GM21786 (cell line): ENCODE results near the gene FNBP1L.
"Not testable (repeated sequence)": the region's sequence is repeated elsewhere in the genome, so short reads cannot be mapped to it uniquely, and the experiment has no call there.

ENCODE experiments used
- ATAC-seq: cut with Tn5 transposase; IDR thresholded peaks from one replicate; pipeline ENCODE4 v1.9.1; 2021; ENCODE audit not compliant: unreplicated experiment

FNBP1L gene

DNA sequence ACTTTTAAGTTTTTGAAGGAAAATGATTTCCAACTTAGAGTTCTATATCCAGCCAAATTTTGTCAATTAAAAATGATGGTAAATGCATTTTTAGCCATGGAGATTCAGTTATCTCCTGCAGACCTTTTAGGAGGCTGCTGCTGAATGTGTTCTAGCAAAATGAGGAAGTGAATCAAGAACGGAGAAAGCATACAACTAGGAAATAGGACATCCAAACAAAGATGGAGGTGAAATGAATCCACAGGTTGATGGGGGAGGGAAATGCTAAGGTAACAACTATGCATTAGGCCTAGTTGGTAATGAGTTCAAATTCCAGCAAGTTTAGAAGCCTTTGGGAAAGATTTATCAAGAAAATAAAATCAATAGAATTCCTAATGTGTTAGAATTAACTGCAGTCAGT is 80.5 kb downstream of the FNBP1L start:
- ATAC-seq, result no peak

DNA sequence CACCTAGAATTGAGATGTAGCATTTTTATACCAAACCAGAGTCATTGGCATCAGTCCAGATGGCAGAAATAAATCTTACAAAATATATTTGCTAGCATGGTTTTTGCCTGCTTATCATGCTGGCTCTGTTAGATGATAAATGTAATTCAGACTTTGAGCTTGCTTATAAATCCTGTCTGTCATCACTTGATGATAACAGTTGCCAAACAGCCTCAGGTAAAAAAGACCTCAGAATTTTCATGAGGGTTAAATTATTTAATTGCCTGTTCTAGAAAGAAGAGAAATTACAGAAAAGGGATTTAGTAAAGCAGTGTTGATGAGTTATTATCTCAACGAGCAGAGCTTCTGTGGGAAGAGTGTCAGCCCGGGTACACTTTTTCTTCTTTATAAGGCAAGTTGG is 83.3 kb downstream of the FNBP1L start:
- no peak for ATAC-seq

DNA sequence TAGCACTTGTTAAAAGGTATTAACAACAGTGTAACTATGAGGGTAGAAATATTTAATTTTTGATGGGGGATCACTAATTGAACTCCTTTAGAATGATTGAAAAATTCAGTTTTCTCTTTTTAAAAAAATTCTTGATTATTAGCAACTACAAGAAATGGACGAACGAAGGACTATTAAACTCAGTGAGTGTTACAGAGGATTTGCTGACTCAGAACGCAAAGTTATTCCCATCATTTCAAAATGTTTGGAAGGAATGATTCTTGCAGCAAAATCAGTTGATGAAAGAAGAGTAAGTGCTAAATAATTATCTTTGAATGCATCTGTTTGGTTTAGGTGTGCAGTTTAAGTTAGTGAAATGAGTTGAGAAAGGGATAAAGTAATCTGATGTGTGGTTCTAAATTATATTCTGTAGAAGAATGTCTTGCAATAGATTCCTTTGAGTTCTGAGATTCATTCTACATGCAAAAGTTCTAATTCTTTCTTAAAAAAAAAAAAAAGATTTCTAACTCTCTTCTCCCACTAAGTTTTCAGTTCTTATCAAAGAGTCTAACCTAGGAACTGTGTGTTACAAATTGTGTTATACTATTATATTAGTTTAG is 85.0 kb downstream of the FNBP1L start:
- ATAC-seq, result no peak

DNA sequence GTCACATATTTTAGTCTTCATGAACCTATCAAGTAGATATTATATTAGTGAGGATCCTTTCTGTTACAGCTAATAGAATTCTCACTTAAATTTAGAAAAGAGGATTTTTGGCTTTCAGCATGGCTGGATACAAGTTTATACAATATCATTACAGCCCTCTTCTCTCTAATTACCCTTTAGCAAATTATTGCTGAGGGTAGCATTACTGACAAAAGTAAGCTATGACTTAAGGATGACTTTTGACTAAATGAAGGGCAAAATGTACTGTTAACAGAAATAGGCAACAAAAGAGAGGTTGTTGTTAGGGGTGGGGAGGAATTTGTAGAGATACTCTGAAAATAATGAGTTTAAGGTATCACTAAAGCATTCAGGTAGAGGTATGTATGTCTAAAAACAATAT is 85.8 kb downstream of the FNBP1L start:
- no peak for ATAC-seq

DNA sequence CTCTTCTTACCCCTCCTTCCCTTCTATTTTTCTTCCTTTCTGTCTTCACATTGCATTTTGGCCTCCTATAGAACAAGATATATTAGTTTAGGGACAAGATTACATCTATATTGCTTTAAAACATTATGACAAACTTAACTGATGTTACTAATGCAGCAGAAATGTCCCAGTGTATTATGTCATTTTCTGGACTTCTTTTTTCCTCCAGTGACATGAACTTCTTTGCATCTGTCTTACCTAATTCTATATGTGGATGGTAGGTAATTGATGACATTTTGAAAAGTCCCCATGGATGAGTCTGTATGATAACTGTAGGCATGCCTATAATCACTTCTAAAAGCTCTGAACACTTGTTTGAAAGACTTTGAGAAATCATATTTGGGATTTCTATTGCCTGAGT is 89.5 kb downstream of the FNBP1L start:
- ATAC-seq, result no peak

DNA sequence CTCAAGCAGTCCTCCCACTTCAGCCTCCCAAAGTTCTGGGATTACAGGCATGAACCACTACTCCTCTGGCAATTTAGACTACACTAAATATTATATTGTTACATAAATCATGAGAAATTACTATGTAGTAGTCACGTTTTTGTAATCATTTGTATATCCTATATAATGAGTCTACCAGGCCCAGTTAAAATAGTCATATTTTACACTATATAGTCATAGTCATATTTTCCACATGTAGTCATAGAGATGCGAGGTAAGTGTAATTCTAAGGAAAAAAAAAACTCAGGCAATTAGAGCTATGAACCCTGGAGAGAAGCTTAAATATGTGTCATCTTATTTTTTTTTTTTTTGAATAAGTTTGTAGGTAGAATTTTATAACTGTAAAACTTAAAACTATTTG is 90.0 kb downstream of the FNBP1L start:
- ATAC-seq, result no peak

DNA sequence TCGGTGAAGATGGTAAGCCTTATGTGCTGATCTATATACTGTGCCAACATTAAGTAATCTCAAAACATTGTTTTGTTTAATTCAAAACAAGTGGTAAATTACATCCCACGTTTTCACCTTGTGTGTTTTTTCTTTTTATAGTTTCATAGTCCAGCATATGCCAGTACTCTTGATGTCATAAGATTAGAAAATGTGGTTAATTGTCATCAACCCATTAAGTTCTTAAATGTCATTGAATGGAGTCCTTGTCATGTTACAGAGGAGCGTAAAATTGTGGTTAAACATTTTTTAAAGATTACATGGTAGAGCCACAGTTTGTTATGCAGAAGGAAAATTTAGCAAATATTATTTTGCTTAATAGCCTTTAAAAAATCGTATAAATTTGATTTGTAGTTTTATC is 93.1 kb downstream of the FNBP1L start:
- no peak for ATAC-seq

DNA sequence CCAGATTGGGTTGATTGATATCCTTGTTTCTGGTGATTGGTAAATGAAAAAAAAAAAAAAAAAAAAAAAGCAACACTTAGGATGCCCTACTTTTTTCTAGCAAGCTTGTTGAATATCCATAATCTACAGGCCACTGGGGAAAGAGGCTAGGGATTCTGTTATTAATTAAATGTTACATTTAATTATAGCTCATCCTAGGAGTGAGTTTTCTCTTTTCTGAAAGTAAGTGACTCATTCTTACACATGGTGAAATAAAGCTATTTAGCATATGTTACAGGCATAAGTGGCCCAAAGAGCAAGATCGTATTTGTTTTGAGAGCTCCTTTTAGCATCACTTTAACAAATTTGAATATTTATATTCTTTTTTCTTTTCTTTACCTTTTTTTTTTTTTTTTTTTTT is 94.5 kb downstream of the FNBP1L start:
- ATAC-seq, result no peak

DNA sequence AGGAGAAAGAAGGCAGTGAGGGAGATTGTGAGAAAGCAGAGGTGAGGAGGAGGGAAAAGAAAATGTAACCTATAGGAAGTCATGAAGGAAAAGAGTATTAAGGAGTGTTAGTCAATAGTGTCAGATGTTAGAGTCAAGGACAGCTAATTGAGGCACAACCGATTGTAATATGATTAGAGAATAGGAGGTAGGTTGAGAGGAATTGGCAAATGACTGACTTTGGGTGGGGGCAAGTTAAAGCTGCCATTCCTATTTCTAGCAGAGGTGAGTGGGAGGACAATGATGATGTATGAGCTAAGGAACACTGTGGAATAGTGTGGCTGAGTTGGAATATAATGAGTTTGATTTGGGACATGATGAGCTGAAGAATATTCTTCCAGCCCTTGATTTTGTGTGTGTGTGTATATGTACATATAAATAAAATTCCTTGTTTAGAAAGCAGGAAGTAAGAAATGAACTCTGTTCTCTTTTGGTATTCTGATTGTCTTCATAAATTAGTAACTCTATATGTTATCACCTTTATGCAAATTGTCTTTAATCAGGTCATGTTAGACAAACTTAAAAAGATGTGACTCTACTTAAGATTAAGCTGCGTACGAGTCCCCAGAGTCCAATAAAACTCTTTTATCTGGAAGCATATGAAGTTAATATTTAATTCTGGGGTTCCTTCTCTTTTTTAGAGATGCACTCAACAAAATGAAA is 98.4 kb downstream of the FNBP1L start:
- no peak for ATAC-seq

DNA sequence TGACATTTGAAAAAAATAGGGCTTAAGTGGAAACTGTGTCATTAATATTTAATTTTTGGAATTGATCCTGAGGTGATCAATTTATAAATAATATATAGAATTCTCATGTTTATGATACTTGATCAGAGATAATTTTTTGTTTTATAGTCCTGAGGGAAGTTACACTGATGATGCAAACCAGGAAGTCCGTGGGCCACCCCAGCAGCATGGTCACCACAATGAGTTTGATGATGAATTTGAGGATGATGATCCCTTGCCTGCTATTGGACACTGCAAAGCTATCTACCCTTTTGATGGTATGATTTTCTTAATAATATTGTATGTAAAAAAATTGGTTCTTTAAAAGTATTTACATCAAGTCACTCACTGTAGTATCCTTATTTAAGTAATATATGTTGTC is 101.2 kb downstream of the FNBP1L start:
- no peak for ATAC-seq

DNA sequence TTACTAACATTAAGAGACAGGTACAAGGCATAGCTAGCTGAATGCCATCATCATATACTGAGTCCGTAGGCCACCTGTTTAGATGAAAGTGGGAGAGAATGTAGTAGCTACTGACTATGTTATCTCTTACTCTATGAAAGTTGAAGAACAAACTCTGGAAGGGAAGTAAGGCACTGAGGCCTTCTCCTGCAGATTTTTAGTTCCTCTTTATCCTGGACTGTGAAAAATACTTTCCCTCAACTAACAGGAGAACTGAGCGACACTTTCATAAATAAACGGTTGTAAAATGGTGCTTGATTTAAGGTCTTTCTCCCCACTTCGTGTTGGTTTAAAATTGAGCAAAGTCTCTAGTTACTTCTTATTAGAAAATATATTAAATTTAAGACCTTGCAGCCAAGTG is 101.9 kb downstream of the FNBP1L start:
- no peak for ATAC-seq

DNA sequence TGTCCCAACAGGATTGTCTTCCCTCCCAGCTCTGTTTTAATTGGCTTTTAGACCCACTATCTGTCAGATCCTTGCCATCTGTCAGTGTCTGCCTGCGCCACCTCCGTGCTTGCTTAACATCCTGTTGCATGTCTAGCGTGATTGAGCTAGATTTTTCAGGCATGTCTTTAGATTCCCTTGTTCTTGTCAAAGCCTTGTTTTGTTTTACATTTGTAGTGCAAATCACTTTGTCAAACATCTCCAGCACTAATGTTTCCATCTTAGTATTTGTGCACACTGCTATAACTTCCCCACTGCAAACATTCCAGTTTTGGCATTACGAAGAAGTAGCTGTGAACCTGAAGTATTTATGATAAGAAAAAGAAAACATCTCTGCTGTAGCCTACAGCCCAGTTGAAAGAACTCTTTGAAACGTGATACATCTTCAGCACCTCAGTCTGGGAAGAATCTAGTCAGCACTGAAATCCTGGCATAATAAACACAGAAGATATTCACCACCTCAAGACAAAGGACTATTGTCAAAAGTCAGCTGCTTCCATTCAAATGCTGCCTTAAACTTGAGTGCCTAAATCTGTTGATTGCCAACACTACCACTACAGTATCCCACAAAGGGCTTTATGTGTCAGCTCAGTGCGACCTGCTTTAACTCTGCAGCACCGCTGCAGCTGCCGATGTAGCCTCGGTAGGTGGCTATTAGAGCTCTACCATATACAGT is 105.0 kb downstream of the FNBP1L start:
- ATAC-seq, result no peak

DNA sequence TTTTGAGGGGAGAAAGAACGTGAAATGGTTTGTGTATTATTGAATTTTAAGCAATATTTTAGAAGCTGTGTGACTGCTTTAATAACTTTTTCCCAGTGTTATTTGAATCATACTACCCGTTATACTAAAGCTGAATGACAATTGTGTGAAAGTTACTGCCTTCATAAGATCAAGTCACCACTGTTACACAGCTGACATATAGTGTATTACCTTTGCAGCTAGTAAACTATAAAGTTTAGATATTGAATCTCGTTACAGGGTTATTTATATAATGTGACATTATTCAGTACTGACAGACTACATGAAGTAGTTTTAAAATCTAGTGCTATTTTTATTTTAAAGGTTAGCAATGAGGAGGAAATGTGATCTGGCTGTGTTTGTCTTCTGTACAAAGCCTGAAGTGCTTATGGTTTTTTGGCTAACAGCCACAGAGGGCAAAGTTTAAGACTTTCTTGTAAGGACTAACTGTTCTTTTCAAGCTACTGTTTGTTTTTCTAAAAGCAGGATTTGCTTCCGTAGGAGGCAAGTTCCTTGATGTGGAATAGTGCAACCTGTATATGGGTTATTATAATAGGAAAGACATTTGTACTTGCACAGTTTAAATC is 106.1 kb downstream of the FNBP1L start:
- ATAC-seq, result not testable (repeated sequence)

DNA sequence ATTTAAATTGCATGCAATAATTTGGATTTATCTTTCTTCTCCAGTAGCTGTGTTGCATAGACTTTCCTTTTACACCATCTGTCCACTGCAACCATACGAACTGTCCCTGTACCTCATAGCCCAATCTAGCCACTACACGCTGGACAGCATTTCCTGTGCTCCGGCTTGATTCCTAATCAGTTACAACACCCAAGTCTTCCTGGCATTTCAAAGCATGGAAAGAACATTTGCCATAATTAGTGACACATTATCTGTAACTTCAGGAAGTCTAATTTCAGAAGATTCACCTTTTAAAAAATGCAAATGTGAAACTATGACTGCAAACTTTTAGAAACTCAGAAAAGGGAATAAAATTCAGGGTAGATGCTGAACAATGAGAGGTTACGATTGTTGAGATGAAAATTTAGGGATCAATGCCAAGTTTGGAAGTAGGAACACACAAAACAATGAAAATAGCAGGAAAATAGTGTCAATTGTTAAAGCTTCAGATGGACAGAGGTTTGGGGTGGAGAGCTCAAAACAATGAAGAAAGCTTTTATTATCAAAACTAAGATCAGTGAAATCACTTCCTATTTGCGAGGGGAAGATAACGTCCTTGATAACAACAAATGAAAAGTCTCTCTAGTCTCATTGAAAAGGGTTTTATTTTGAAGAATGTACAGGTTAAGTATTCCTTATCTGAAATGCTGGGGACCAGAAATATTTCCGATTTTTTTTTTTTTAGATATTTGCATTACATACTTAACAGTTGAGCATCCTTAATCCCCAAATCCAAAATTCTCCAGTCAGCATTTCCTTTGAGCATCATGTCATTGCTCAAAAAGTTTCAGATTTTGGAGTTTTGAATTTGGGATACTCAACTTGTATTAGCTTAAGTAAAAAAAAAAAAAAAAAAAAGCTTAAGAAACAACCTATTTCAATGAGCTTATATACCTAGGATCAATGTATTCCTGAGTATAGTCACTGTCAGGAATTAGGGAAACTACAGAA is 107.3 kb downstream of the FNBP1L start:
- no peak for ATAC-seq

DNA sequence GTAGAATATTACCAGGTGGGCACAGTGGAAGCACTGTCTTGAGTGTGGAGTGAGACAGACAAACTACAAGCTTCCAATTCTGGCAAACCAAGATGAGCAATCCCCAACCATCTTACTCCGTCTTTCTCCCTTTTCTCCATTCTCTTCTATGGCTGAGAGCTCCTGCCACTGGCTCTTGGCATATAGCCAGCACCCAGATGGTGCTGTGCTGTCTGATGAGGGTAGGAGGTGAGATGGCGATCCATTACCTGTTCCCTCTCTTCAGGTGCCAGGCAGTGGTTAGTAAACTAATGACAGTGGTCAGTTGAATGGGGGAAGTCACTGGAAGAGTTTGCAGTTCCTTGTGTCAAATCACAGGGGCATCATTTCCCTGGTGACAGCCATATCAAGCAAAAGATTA is 108.4 kb downstream of the FNBP1L start:
- ATAC-seq, result no peak

DNA sequence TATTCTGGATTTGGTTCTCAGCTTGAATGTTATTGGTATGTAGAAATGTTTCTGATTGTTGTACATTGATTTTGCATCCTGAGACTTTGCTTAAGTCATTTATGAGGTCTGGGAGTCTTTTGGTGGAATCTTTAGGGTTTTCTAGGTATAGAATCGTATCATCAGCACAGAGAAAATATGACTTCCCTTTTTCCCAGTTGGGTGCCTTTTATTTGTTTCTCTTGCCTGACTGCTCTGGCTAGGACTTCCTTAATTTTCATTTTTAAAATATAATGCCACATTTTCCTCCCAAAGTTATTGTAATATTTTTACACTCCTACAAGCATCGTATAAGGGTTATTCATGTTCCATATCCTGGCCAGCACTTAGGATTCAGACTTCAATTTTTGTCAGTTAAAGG is 111.1 kb downstream of the FNBP1L start:
- ATAC-seq, result no peak

DNA sequence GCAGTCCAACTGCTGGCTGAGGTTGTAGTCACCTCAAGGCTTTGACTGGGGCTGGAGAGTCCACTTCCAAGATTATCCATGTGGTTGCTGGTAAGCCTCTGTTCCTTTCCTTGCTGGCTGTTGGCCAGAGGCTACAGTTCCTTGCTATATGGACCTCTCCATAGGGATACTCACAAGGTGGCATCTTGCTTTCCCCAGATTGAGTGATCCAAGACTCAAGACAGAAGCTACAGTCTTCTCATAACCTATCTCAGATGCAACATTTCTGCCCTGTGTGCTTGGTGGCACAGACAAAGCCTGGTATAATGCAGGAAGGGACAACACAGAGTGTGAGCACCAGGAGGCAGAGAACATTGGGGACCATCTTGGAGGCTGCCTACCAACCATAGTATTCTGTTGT is 111.8 kb downstream of the FNBP1L start:
- no peak for ATAC-seq

DNA sequence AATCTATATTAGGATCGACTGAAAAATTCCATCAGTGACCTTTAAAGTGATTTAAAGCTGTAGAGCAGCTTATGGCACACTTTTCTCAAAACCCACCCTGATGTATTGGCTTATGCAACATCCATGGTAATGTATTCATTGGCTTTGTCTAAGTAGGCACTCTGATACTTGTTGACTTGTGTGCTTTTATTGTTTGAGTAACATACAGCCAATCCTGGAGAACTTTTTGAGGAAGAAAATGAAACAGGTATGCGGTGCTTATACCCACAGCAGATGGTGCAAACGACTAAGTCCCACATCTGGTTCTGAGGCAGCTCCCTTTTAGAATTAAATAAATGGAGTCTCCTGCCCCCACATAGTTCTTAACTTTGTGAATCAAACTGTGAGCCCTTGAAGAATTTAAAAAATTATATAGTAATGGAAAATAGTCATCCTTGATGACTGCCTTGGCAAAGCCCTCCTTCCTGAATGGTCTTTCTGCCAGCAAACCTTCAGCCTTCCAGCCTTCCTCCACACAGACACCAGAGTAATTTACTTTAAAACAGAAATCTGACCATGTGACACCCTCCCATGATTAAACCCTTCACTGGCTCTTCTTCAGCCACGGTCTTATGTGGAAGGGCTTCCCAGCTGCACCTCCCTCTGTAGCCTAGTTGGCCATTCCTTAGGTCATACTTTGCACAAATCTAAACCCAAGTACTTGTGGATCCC is 117.7 kb downstream of the FNBP1L start:
- no peak for ATAC-seq

DNA sequence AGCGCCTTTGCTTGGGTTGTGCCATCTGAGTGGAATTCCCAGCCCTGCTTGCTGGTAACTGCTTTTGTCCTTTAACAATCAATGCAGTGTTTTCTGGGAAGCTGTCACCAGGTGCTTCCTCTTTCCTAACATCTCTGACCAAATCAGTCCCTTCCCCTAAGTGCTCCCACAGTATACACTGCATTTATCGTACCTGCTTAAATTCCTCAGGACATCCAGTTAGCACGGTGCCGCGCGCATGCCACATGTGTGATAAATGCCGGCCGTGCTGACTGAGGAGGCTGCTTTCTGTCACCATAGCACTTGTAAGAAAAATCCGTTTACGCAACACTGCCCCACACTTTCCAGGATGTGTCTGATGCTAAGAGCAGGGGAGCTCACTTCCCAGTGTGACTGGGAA is 118.3 kb downstream of the FNBP1L start:
- ATAC-seq, result no peak

DNA sequence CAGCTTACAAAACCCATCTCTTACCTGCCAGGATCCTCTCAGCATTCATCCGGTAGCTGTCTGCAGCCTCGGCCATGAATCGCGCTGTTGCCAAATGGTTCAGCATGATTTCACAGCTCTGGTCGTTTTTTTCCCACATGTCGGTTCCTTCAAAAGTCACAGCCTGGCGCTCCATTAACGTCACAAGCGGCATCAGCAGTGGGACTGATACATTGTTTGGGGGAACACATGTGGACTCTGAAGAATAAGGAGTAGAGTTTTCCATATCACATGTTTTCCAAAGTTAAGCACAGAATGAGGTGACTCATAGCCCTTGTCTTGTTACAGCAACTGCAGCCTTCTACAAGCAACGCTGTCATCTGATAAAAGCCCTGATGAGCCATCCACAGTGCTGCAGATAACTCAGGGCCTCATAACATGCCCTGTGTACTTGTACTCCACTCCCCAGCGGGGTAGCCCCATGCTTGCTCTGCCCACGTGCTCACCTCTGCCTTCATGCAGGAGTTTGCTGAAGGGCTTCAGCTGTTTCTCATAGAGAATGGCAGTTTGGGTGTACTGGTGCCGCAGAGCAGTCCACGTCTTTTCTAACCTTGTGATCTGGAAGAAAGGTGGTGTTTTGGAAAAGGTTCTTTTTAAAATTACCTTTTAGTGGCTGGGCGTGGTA is 119.5 kb downstream of the FNBP1L start:
- no peak for ATAC-seq
